ENCODE data around the gene H6PD.

The H6PD gene

DNA sequence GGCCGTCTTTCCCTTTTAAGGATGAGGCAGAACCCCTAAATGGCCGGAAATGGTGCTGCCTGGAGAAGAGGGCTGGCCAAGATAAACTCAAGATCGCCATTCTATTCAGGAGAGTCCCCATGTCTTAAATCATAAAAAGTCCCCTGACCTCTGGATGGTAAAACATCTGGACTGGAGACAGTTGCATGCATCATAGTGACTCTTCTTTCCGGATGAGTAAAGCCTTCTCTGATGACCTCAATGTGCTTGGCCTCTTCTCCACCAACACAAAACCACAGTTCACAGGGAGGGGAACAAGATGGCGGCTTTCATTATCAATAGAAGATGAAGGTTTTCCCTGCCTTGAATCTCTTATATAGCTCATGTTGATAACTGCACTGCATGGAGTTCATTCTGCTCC, 27.5 kb upstream of the H6PD start:
- DNase-seq (ENCODE audit: low read depth in 2 of 2), result no peak

DNA sequence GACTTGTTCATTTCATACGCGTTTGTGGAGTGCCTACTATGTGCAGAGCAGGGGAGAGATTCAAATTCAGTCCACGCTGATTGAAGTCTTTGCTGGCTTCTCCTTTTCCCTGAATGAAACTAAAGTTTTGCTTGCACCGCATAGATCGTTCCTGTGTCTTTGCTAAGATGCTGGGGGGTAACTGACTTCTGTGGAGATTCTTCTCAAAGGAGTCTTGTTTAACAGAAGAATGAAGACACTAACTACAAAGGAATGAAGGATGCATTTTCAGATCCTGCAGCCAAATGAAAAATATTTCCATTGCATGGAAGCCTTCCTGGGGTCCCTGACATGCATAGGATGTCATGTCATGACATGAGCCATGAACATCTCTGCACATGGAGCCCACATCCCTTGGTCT, 26.9 kb upstream of the H6PD start:
- DNase-seq (ENCODE audit: low read depth in 2 of 2), result no peak

GRCh38 chr1:9211291-9211811, 23.2 kb upstream of the H6PD start:
- no peak for DNase-seq (ENCODE audit: low read depth in 2 of 2)

GRCh38 chr1:9212735-9213134, 21.8 kb upstream of the H6PD start:
- no peak for DNase-seq (ENCODE audit: low read depth in 2 of 2)

- no peak for DNase-seq (ENCODE audit: low read depth in 2 of 2)
Observed at GRCh38 chr1:9213956-9214355, 20.6 kb upstream of the H6PD start.

GRCh38 chr1:9218917-9219316, 15.7 kb upstream of the H6PD start:
- DNase-seq (ENCODE audit: low read depth in 2 of 2), result no peak

DNA sequence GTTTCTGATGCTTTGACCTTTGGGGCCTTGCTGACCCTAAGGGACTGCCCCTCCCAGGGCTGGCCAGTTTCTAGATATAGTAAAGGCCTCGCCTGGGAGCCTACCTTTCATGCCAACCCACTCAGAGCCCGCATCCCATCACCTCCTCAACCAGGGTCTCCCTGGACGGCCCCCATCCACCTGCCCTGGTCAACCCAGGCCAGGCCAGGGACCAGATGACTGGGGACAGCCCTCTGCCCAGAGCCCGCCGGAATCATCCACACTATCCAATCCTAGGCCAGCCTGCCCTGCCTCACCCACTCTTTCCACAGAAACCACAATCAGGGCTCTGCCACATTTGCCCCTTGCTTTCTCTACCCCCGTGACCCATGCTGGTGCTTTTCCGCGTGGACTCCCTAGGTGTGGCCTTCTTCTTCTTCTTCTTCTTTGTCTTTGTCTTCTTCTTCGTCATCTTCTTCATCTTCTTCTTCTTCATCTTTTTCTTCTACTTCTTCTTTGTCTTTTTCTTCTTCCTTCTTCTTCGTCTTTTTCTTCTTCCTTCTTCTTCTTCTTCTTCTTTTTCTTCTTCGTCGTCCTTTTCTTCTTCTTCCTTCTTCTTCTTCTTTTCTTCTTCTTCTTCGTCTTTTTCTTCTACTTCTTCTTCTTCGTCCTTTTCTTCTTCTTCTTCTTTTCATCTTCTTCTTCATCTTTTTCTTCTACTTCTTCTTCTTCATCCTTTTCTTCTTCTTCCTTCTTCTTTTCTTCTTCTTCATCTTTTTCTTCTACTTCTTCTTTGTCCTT, 11.5 kb upstream of the H6PD start:
- DNase-seq (ENCODE audit: low read depth in 2 of 2), result no peak

DNA sequence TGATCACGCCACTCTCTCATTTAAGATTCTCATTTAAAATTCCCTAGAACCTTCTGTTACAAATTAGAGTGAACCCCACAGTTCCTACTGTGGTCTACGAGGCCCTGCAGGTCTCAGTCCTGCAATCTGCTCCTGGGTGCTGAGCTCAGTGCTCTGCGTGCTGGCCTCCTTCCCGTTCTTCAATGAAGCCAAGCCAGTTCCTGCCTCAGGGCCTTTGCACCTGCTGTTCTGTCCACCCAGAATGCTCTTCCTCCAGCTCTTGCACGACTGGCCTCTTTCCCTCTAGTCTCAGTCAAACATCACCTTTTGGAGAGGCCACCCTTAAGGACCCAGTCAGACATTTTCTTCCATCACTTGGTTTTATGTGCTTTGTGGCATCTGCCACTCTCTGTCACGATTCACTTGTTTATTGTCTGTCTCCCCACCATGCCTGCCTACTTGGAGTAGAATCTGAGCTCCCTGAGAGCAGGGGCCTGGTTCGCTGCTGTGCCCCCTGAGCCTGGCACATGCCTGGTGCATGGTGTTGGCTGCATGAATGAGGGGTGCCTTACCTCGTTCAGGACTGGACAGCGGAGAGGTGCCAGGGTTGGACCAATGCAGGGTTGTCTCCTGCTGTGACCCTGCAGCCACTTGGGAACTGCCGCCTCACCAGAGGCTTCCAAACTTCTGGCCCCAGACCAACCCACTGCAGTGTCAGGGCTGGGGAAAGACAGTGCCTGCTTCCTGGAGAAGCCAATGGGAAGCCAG, 9.7 kb upstream of the H6PD start:
- DNase-seq (ENCODE audit: low read depth in 2 of 2), result no peak

DNA sequence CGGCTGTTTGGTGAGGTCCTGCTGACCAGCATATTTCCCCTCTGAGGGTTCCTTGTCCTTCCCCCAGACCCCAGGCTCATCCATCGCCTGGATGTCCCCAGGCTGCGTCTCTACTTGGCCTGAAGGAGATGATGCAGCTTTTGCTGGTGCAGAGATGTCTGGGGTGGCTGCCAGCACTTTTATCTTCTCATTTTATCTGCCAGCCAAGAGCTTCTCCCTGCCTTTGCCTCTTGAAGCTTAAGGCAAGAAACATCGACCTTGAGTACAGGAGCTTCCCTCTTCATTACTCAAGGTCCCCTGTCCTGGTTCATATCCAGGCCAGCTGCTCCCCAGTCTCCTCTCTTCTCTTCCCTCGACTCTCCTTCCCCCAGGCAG, 9.2 kb upstream of the H6PD start:
- DNase-seq (ENCODE audit: low read depth in 2 of 2), result no peak

DNA sequence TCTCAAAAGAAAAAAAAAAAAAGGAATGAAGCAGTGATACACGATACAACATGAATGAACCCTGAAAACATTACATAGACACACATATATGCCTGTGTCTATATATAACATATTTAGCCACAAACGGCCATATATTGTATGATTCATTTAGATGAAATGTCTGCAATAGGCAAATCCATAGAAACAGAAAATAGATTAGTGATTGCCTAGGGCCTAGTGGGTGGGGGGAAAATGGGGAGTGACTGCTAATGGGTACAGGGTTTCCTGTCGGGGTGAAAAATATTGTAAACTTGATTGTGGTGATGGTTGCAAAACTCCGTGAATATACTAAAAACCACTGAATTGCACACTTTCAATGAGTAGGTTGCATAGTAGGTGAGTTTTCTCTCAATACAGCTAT, 6.0 kb upstream of the H6PD start:
- no peak for DNase-seq (ENCODE audit: low read depth in 2 of 2)

DNA sequence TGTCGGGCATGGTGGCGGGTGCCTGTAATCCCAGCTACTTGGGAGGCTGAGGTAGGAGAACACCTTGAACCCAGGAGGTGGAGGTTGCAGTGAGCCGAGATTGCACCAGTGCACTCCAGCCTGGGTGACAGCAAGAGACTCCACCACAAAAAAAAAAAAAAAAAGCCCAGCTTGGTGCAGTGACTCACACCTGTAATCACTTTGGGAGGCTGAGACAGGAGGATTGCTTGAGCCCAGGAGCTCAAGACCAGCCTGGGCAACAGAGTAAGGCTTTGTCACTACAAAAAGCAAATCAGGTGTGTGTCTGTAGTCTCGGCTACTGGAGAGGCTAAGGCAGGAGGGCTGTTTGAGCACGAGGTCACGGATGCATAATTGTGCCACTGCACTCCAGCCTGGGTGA, 5.0 kb upstream of the H6PD start:
- DNase-seq (ENCODE audit: low read depth in 2 of 2), result no peak

GRCh38 chr1:9230869-9231533, 3.6 kb upstream of the H6PD start:
- no peak for DNase-seq (ENCODE audit: low read depth in 2 of 2)

- DNase-seq (ENCODE audit: low read depth in 2 of 2), result no peak
Observed at GRCh38 chr1:9231648-9232332, 2.8 kb upstream of the H6PD start.

GRCh38 chr1:9233241-9233941, 1.2 kb upstream of the H6PD start:
- no peak for DNase-seq (ENCODE audit: low read depth in 2 of 2)

GRCh38 chr1:9233942-9234222, 692 bp upstream of the H6PD start:
- no peak for DNase-seq (ENCODE audit: low read depth in 2 of 2)

- no peak for DNase-seq (ENCODE audit: low read depth in 2 of 2)
Observed at GRCh38 chr1:9235096-9235459, 504 bp downstream of the H6PD start.

DNA sequence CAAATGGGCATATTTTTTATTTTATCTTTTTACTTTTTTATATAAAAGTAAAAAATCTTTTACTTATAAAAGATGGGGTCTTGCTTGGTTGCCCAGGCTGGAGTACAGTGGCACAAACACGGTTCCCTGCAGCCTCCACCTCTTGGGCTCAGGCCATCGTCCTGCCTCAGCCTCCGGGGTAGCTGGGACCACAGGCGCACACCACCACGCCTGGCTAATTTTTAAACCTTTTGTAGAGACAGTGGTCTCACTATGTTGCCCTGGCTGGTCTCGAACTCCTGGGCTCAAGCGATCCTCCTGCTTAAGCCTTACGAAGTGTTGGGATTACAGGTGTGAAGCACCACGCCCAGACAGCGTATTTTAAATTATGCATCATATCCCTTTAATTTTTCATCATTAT, 986 bp downstream of the H6PD start:
- DNase-seq (ENCODE audit: low read depth in 2 of 2), result no peak

GRCh38 chr1:9238134-9238533, 3.6 kb downstream of the H6PD start:
- DNase-seq (ENCODE audit: low read depth in 2 of 2), result no peak

- DNase-seq (ENCODE audit: low read depth in 2 of 2), result no peak
Observed at GRCh38 chr1:9238550-9238949, 4.0 kb downstream of the H6PD start.

- DNase-seq (ENCODE audit: low read depth in 2 of 2), result peak in 1 of 2 experiments; percentile 47
Observed at GRCh38 chr1:9239622-9240401, 5.2 kb downstream of the H6PD start.
